ENCODE measurements around the gene CDH12. TPM values are rescaled to one million over a fixed set of nuclear protein-coding genes. Genes with fewer than 3 reads are reported as not detected.

CDH12 gene
- total and polyA plus RNA-seq, 10 of the 15 experiments (the other 5 are each of a cell fraction or from before 2014, with no cell fraction given) = 0.03 to 0.16 TPM; not detected in 8

GRCh38 chr5:21807953-21808352 lies 1045.2 kb downstream of the CDH12 start:
- Histone ChIP-seq H3K27me3 (replicated peaks in 1 of 2; ENCODE audit: control insufficient read depth in 2 of 2, insufficient read depth in 2 of 2, low read length in 1 of 2) (no peaks in the 10 kb centered on the region), H3K79me2 (ENCODE audit: control insufficient read depth, insufficient read depth, low read length) (no peaks in the 10 kb centered on the region), H3K9ac (ENCODE audit: control insufficient read depth, insufficient read depth, low read length) (no peak overlapping the region), H2AFZ (ENCODE audit: control insufficient read depth, low read depth, low read length) (no peak overlapping the region), H3K4me2 (ENCODE audit: control insufficient read depth, insufficient read depth) (no peak overlapping the region), H3K27ac (ENCODE audit: control insufficient read depth, insufficient read depth) (no peak overlapping the region), H3K4me1 (ENCODE audit: control insufficient read depth, insufficient read depth, low read length) (no peaks in the 10 kb centered on the region), H3K4me3 (no peak overlapping the region), H4K20me1 (ENCODE audit: control insufficient read depth, insufficient read depth) (no peaks in the 10 kb centered on the region), H3K9me3 (replicated peaks; ENCODE audit: control insufficient read depth, insufficient read depth, low read length) (no peaks in the 10 kb centered on the region), H3K36me3 (ENCODE audit: control insufficient read depth in 2 of 2, insufficient read depth in 2 of 2, low read length in 1 of 2) (no peaks in the 10 kb centered on the region)
- ATAC-seq (peak; percentile 78), FAIRE-seq (no peak), DNase-seq (ENCODE audit: low read depth, low spot score) (no peak)
- in situ Hi-C loops (cut with MboI) (no loop called here), intact Hi-C loops (cut with micrococcal nuclease; ENCODE audit: unreplicated experiment) (no loop called here)
- ChIA-PET SMC1A (ENCODE audit: uncharacterized antibody, unreplicated experiment) (interaction anchor here (0.7 to 0.8 kb wide), 2 partner anchors 8 to 10 kb away, joined by 3 read pairs; no protein-coding TSS in a partner anchor), CTCF (no interaction called here), POLR2A (interaction anchor here (0.7 kb wide), 1 partner anchor 9 kb away, joined by 3 read pairs; no protein-coding TSS in a partner anchor), RAD21 (ENCODE audit: unreplicated experiment) (interaction anchor here (1.8 to 2.2 kb wide), 2 partner anchors 10 to 40 kb away, joined by 3 to 5 read pairs; no protein-coding TSS in a partner anchor)
- no TSS peak for BruUV-seq (replicated peaks)
- 1% methylated on average over 5 of the region's 5 CpGs for WGBS (ENCODE audit: insufficient coverage, insufficient replicate concordance, low lambda C conversion rate, missing lambda C conversion rate)
- TF ChIP-seq MTA2 (IDR thresholded peaks at IDR 0.05; ENCODE audit: low read depth) (0 out of 2 replicates have a peak, but pooled peaks have one; percentile 14), SPI1 (IDR thresholded peaks at IDR 0.05; ENCODE audit: borderline replicate concordance, insufficient read depth, low read depth, low read length) (peak; percentile 29; the same call in 1 of the 2 replicates), JUNB (IDR thresholded peaks at IDR 0.05) (no peak)

GRCh38 chr5:21806943-21807342 lies 1046.2 kb downstream of the CDH12 start:
- no peaks in the 10 kb centered on the region for H3K36me3 ChIP-seq (ENCODE audit: control insufficient read depth in 2 of 2, insufficient read depth in 2 of 2, low read length in 1 of 2)
- H4K20me1 ChIP-seq (ENCODE audit: control insufficient read depth, insufficient read depth) = no peaks in the 10 kb centered on the region
- H2AFZ ChIP-seq (ENCODE audit: control insufficient read depth, low read depth, low read length) = no peak overlapping the region
- no peak overlapping the region for H3K9ac ChIP-seq (ENCODE audit: control insufficient read depth, insufficient read depth, low read length)
- no peak overlapping the region for H3K27ac ChIP-seq (ENCODE audit: control insufficient read depth, insufficient read depth)
- RAD21 ChIA-PET (ENCODE audit: unreplicated experiment) = no interaction called here
- POLR2A ChIA-PET = no interaction called here
- BruUV-seq (replicated peaks) = no TSS peak
- H3K4me3 ChIP-seq = no peak overlapping the region
- DNase-seq (ENCODE audit: low read depth, low spot score) (no peak), ATAC-seq (peak; percentile 65), FAIRE-seq (no peak)
- H3K9me3 ChIP-seq (replicated peaks; ENCODE audit: control insufficient read depth, insufficient read depth, low read length) = no peaks in the 10 kb centered on the region
- H3K79me2 ChIP-seq (ENCODE audit: control insufficient read depth, insufficient read depth, low read length) = no peaks in the 10 kb centered on the region
- SMC1A ChIA-PET (ENCODE audit: uncharacterized antibody, unreplicated experiment) = interaction anchor here (0.8 kb wide), 1 partner anchor 9 kb away, joined by 3 read pairs; no protein-coding TSS in a partner anchor
- CTCF ChIA-PET = no interaction called here
- in situ Hi-C loops (cut with MboI) (no loop called here), intact Hi-C loops (cut with micrococcal nuclease; ENCODE audit: unreplicated experiment) (no loop called here)
- 0% methylated on average over 1 of the region's 1 CpG for WGBS (ENCODE audit: insufficient coverage, insufficient replicate concordance, low lambda C conversion rate, missing lambda C conversion rate)
- no peak overlapping the region for H3K4me2 ChIP-seq (ENCODE audit: control insufficient read depth, insufficient read depth)
- no peaks in the 10 kb centered on the region for H3K27me3 ChIP-seq (replicated peaks in 1 of 2; ENCODE audit: control insufficient read depth in 2 of 2, insufficient read depth in 2 of 2, low read length in 1 of 2)
- H3K4me1 ChIP-seq (ENCODE audit: control insufficient read depth, insufficient read depth, low read length) = no peaks in the 10 kb centered on the region
- no peak for TF ChIP-seq LARP7 (IDR thresholded peaks at IDR 0.05)
- TF ChIP-seq ZBTB11 (CRISPR knock-in tag; IDR thresholded peaks at IDR 0.05) = no peak
- TF ChIP-seq ZBED1 (IDR thresholded peaks at IDR 0.05; ENCODE audit: borderline replicate concordance) = no peak
- no peak for TF ChIP-seq HSF1 (IDR thresholded peaks at IDR 0.05; ENCODE audit: low read depth, low read length)
- no peak for TF ChIP-seq IRF4 (IDR thresholded peaks at IDR 0.05; ENCODE audit: low read depth, low read length)
- TF ChIP-seq SKIL (IDR thresholded peaks at IDR 0.05; ENCODE audit: low read depth, poor library complexity, severe bottlenecking) = no peak
- TF ChIP-seq CEBPB (IDR thresholded peaks at IDR 0.05; ENCODE audit: borderline replicate concordance in 1 of 2, low read depth in 2 of 2, low read length in 2 of 2) = no peak
- no peak for TF ChIP-seq RAD51 (IDR thresholded peaks at IDR 0.05)

All from GM12878 (cell line).